ENCODE measurements around the gene DLG2.

The DLG2 gene

DNA sequence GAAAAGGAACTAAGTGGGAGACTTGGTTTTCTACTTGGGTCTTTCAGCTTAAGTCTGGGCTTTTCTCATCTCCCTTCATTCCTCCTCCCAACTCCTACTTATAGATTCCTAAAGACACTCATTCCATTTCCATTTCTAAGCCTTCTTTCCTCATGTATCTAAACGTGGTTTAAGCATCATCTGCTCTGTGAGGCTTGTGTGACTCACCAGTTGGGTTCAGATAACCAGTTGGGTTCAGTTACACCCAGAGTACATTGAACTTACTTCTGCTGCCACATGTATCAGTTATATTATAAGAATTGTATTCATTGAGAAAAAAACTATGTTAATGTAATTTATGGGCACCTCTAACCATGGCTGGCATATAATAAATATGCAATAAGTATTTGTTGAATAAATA is 1509.8 kb downstream of the DLG2 start:
- no peaks in the 10 kb centered on the region for H3K9me3 ChIP-seq (ENCODE audit: control insufficient read depth, insufficient read depth, low read length)
- no peaks in the 10 kb centered on the region for H3K4me1 ChIP-seq (ENCODE audit: control insufficient read depth, insufficient read depth, low read length)
- H3K36me3 ChIP-seq (ENCODE audit: control insufficient read depth, insufficient read depth, low read length): no peaks in the 10 kb centered on the region
- no peak overlapping the region for H3K4me3 ChIP-seq (ENCODE audit: low read depth, low read length)
- no peaks in the 10 kb centered on the region for H3K27me3 ChIP-seq (ENCODE audit: control insufficient read depth, insufficient read depth, low read length)
- H3K9ac ChIP-seq (ENCODE audit: low read depth, low read length): no peak overlapping the region

- no peaks in the 10 kb centered on the region for H3K27me3 ChIP-seq (ENCODE audit: control insufficient read depth, insufficient read depth, low read length)
Observed at GRCh38 chr11:84106541-84106940, 1520.6 kb downstream of the DLG2 start.

GRCh38 chr11:84105148-84105547 is 1522.0 kb downstream of the DLG2 start:
- H3K27me3 ChIP-seq (ENCODE audit: control insufficient read depth, insufficient read depth, low read length): no peaks in the 10 kb centered on the region
- no peak overlapping the region for H3K4me3 ChIP-seq (ENCODE audit: low read depth, low read length)
- no peak overlapping the region for H3K9ac ChIP-seq (ENCODE audit: low read depth, low read length)
- H3K9me3 ChIP-seq (ENCODE audit: control insufficient read depth, insufficient read depth, low read length): no peaks in the 10 kb centered on the region
- no peaks in the 10 kb centered on the region for H3K36me3 ChIP-seq (ENCODE audit: control insufficient read depth, insufficient read depth, low read length)
- H3K4me1 ChIP-seq (ENCODE audit: control insufficient read depth, insufficient read depth, low read length): no peaks in the 10 kb centered on the region

More at GRCh38 chr11:84106541-84106940, 1520.6 kb downstream of the DLG2 start:
- no peak overlapping the region for H3K4me3 ChIP-seq (ENCODE audit: low read depth, low read length)
- no peaks in the 10 kb centered on the region for H3K4me1 ChIP-seq (ENCODE audit: control insufficient read depth, insufficient read depth, low read length)
- no peak overlapping the region for H3K9ac ChIP-seq (ENCODE audit: low read depth, low read length)
- no peaks in the 10 kb centered on the region for H3K9me3 ChIP-seq (ENCODE audit: control insufficient read depth, insufficient read depth, low read length)
- H3K36me3 ChIP-seq (ENCODE audit: control insufficient read depth, insufficient read depth, low read length): no peaks in the 10 kb centered on the region

GRCh38 chr11:84103096-84103495 is 1524.0 kb downstream of the DLG2 start:
- no peak overlapping the region for H3K9ac ChIP-seq (ENCODE audit: low read depth, low read length)
- no peaks in the 10 kb centered on the region for H3K27me3 ChIP-seq (ENCODE audit: control insufficient read depth, insufficient read depth, low read length)
- no peak overlapping the region for H3K4me3 ChIP-seq (ENCODE audit: low read depth, low read length)

GRCh38 chr11:84097186-84097585 is 1530.0 kb downstream of the DLG2 start:
- Histone ChIP-seq H3K36me3 (ENCODE audit: control insufficient read depth, insufficient read depth, low read length) (no peaks in the 10 kb centered on the region), H3K9ac (ENCODE audit: low read depth, low read length) (no peak overlapping the region), H3K27me3 (ENCODE audit: control insufficient read depth, insufficient read depth, low read length) (no peaks in the 10 kb centered on the region), H3K9me3 (ENCODE audit: control insufficient read depth, insufficient read depth, low read length) (no peaks in the 10 kb centered on the region), H3K4me1 (ENCODE audit: control insufficient read depth, insufficient read depth, low read length) (no peaks in the 10 kb centered on the region), H3K4me3 (ENCODE audit: low read depth, low read length) (no peak overlapping the region)

More at GRCh38 chr11:84103096-84103495, 1524.0 kb downstream of the DLG2 start:
- Histone ChIP-seq H3K4me1 (ENCODE audit: control insufficient read depth, insufficient read depth, low read length) (no peaks in the 10 kb centered on the region), H3K36me3 (ENCODE audit: control insufficient read depth, insufficient read depth, low read length) (no peaks in the 10 kb centered on the region), H3K9me3 (ENCODE audit: control insufficient read depth, insufficient read depth, low read length) (no peaks in the 10 kb centered on the region)

GRCh38 chr11:84091212-84091986 is 1535.7 kb downstream of the DLG2 start:
- Histone ChIP-seq H3K4me3 (ENCODE audit: low read depth, low read length) (no peak overlapping the region), H3K9me3 (ENCODE audit: control insufficient read depth, insufficient read depth, low read length) (no peaks in the 10 kb centered on the region), H3K4me1 (ENCODE audit: control insufficient read depth, insufficient read depth, low read length) (no peaks in the 10 kb centered on the region), H3K36me3 (ENCODE audit: control insufficient read depth, insufficient read depth, low read length) (no peaks in the 10 kb centered on the region), H3K27me3 (ENCODE audit: control insufficient read depth, insufficient read depth, low read length) (no peaks in the 10 kb centered on the region), H3K9ac (ENCODE audit: low read depth, low read length) (no peak overlapping the region)

- Histone ChIP-seq H3K4me1 (ENCODE audit: control insufficient read depth, insufficient read depth, low read length) (no peaks in the 10 kb centered on the region), H3K36me3 (ENCODE audit: control insufficient read depth, insufficient read depth, low read length) (no peaks in the 10 kb centered on the region), H3K27me3 (ENCODE audit: control insufficient read depth, insufficient read depth, low read length) (no peaks in the 10 kb centered on the region), H3K9me3 (ENCODE audit: control insufficient read depth, insufficient read depth, low read length) (no peaks in the 10 kb centered on the region), H3K9ac (ENCODE audit: low read depth, low read length) (no peak overlapping the region), H3K4me3 (ENCODE audit: low read depth, low read length) (no peak overlapping the region)
Observed at GRCh38 chr11:84089072-84090057, 1537.8 kb downstream of the DLG2 start.

DNA sequence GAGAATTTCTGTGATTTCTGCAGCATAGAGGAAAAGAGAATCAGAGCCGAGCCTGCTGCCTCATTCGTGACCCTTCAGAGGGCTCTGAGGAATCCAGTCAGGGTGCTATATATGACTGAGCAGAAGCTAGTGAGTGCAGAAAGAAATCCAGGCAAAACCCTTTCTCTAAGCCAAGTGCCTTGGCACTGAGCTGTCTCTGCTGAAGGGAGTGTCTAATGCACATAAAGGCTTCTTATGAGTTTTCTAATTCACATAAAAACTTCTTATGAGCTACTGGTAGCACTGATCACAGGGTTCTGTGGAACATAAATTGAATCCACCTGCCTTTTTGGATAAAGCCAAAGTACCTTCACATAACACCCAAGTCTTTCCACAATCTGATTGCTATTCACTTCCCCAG is 1555.3 kb downstream of the DLG2 start:
- Histone ChIP-seq H3K9me3 (ENCODE audit: control insufficient read depth, insufficient read depth, low read length) (no peaks in the 10 kb centered on the region), H3K9ac (ENCODE audit: low read depth, low read length) (no peak overlapping the region), H3K27me3 (ENCODE audit: control insufficient read depth, insufficient read depth, low read length) (no peaks in the 10 kb centered on the region), H3K4me1 (ENCODE audit: control insufficient read depth, insufficient read depth, low read length) (no peaks in the 10 kb centered on the region), H3K4me3 (ENCODE audit: low read depth, low read length) (no peak overlapping the region), H3K36me3 (ENCODE audit: control insufficient read depth, insufficient read depth, low read length) (no peaks in the 10 kb centered on the region)

GRCh38 chr11:84069048-84069447 is 1558.1 kb downstream of the DLG2 start:
- Histone ChIP-seq H3K9ac (ENCODE audit: low read depth, low read length) (no peak overlapping the region), H3K27me3 (ENCODE audit: control insufficient read depth, insufficient read depth, low read length) (no peaks in the 10 kb centered on the region), H3K9me3 (ENCODE audit: control insufficient read depth, insufficient read depth, low read length) (no peaks in the 10 kb centered on the region), H3K36me3 (ENCODE audit: control insufficient read depth, insufficient read depth, low read length) (no peaks in the 10 kb centered on the region), H3K4me1 (ENCODE audit: control insufficient read depth, insufficient read depth, low read length) (no peaks in the 10 kb centered on the region), H3K4me3 (ENCODE audit: low read depth, low read length) (no peak overlapping the region)

DNA sequence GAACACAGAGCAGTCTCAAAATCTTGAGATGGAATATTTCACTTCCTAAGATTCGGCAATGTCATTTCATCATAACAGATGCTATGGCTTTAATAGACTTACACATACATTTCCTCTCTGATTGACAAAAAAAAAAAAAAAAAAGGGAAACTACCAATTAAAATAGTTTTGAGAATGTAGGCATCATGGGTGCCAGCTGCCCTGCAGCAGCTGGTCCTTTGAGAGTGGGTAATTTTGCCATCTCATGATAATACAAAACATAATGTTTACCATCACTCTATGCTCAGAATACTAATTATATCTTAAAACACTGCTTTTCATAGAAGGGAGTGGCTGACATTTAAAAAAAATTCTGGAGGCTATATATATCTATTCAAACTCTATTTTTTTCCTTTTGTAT is 1565.4 kb downstream of the DLG2 start:
- Histone ChIP-seq H3K36me3 (ENCODE audit: control insufficient read depth, insufficient read depth, low read length) (no peaks in the 10 kb centered on the region), H3K27me3 (ENCODE audit: control insufficient read depth, insufficient read depth, low read length) (no peaks in the 10 kb centered on the region), H3K4me3 (ENCODE audit: low read depth, low read length) (no peak overlapping the region), H3K9me3 (ENCODE audit: control insufficient read depth, insufficient read depth, low read length) (no peaks in the 10 kb centered on the region), H3K4me1 (ENCODE audit: control insufficient read depth, insufficient read depth, low read length) (no peaks in the 10 kb centered on the region), H3K9ac (ENCODE audit: low read depth, low read length) (no peak overlapping the region)

DNA sequence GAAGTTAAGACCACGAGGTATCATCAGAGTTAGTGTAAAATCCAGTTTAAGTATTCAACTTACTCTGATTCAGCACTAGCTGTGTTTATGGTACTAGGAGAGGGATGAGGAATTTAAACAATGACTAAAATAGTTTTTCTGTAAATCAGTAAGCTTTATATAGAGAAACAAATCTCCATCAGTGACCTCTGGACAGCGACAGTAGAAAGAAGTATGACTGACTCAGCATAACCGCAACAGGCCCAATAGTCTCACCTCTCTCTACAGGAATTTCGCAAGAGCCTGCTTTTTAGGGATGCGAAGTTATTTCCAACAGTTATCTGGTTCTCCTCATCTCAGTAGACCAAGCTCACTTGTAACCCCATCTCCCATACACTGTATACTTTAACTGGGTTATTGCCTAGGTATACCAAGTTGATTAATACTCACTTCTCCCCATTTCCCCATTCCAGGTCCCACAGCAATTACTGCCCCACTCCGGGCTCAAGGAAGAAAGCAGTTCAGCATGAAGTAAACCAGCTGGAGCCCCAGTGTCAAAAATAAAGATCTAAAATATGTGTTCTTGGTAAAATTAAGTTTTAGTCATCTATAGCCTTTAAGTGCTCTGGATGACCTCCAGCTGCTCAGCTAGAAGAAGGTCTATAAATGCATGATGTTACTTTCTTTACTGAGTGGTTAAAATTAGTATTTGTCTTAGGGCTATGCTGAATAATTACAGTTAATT is 1570.3 kb downstream of the DLG2 start:
- Histone ChIP-seq H3K9ac (ENCODE audit: low read depth, low read length) (no peak overlapping the region), H3K27me3 (ENCODE audit: control insufficient read depth, insufficient read depth, low read length) (no peaks in the 10 kb centered on the region), H3K9me3 (ENCODE audit: control insufficient read depth, insufficient read depth, low read length) (no peaks in the 10 kb centered on the region), H3K4me3 (ENCODE audit: low read depth, low read length) (no peak overlapping the region), H3K36me3 (ENCODE audit: control insufficient read depth, insufficient read depth, low read length) (no peaks in the 10 kb centered on the region), H3K4me1 (ENCODE audit: control insufficient read depth, insufficient read depth, low read length) (no peaks in the 10 kb centered on the region)
